Ascending aorta (tissue), 2 donors: ENCODE data around the gene DNAJC30. TPM values are rescaled to one million over a fixed set of nuclear protein-coding genes. Genes with fewer than 3 reads are reported as not detected.
A peak's percentile ranks its signal among the peaks of the same experiment; 100 is the strongest.

Experiments used
- DNase-seq, 2 donors: peaks; one replicate each; pipeline ENCODE4 v3.0.0-alpha.2; 2019; ENCODE audit warnings: low spot score in 2 of 2
- H3K27ac ChIP-seq, 2 donors: fragments of 200-600 bp; sonication (generic); one replicate each; pipeline ENCODE4 v1.5.1; 2016 to 2017; ENCODE audit warnings: mild to moderate bottlenecking in 1 of 2
- H3K27me3 ChIP-seq: fragments of 200-600 bp; sonication (generic); one replicate; pipeline ENCODE4 v1.5.1; 2017
- H3K36me3 ChIP-seq, 2 donors: fragments of 200-600 bp; sonication (generic); one replicate each; pipeline ENCODE4 v1.5.1; 2016
- H3K4me1 ChIP-seq, 2 donors: fragments of 200-600 bp; sonication (generic); one replicate each; pipeline ENCODE4 v1.5.1; 2016 to 2017; ENCODE audit warnings: mild to moderate bottlenecking in 1 of 2
- H3K4me3 ChIP-seq, 2 donors: fragments of 200-600 bp; sonication (generic); one replicate each; pipeline ENCODE4 v1.5.1; 2016 to 2017; ENCODE audit warnings: mild to moderate bottlenecking in 1 of 2
- H3K9me3 ChIP-seq, 2 donors: fragments of 200-600 bp; sonication (generic); one replicate each; pipeline ENCODE4 v1.5.1; 2016
- intact Hi-C: fragments of 100-400 bp; cut with DNase I; formaldehyde crosslinking; loops from one replicate; pipeline ENCODE4 v1.15.1; 2023
- total RNA-seq: library from RNA; depleted of rRNA; stranded (reverse); fragments of >200 nt; gene quantifications from one replicate; pipeline ENCODE4 v1.1.0, GENCODE V29; 2016
- TF ChIP-seq, protein P1 (sequence below), 3 experiments: fragments of 200-600 bp in 2 of 3; fragments of 450-650 bp in 1 of 3; sonication (generic) in 2 of 3; IDR thresholded peaks; one replicate each; pipeline ENCODE4 v1.5.1; 2016 to 2019; ENCODE audit warnings: antibody characterized with exemption in 3 of 3, mild to moderate bottlenecking in 1 of 3, moderate library complexity in 1 of 3

Gene DNAJC30
- total RNA-seq, 1 donor from 2014 or later, result 16.0 TPM

DNA sequence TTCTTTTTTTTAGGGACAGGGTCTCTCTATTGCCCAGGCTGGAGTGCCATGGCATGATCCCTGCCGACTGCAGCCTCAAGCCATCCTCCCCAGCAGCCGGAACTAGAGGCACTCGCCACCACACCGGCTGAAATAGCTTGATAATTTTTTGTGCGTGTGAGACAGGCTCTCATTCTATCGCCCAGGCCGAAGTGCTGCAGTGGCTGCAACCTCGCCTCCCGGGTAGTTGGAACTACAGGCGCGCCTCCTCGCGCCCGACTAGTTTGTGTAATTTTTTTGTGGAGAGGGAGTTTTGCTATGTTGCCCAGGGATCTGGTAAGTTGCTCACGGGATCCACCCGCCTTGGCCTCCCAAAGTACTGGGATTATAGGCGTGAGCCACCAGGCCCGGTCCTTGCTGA lies 2.1 kb upstream of the DNAJC30 start:
- H3K27me3 ChIP-seq, result no peaks in the 10 kb centered on the region
- no peaks in the 10 kb centered on the region for H3K9me3 ChIP-seq
- H3K27ac ChIP-seq, result no peak overlapping the region
- TF ChIP-seq, protein P1, sequence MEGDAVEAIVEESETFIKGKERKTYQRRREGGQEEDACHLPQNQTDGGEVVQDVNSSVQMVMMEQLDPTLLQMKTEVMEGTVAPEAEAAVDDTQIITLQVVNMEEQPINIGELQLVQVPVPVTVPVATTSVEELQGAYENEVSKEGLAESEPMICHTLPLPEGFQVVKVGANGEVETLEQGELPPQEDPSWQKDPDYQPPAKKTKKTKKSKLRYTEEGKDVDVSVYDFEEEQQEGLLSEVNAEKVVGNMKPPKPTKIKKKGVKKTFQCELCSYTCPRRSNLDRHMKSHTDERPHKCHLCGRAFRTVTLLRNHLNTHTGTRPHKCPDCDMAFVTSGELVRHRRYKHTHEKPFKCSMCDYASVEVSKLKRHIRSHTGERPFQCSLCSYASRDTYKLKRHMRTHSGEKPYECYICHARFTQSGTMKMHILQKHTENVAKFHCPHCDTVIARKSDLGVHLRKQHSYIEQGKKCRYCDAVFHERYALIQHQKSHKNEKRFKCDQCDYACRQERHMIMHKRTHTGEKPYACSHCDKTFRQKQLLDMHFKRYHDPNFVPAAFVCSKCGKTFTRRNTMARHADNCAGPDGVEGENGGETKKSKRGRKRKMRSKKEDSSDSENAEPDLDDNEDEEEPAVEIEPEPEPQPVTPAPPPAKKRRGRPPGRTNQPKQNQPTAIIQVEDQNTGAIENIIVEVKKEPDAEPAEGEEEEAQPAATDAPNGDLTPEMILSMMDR (IDR thresholded peaks at IDR 0.05), result no peak
- H3K4me1 ChIP-seq, result peaks cover 7 to 23% of the 10 kb centered on the region in 2 donors
- intact Hi-C loops, result no loop called here
- DNase-seq, result no peak
- H3K4me3 ChIP-seq, result no peak overlapping the region
- peaks cover 12 to 32% of the 10 kb centered on the region in 2 donors for H3K36me3 ChIP-seq

DNA sequence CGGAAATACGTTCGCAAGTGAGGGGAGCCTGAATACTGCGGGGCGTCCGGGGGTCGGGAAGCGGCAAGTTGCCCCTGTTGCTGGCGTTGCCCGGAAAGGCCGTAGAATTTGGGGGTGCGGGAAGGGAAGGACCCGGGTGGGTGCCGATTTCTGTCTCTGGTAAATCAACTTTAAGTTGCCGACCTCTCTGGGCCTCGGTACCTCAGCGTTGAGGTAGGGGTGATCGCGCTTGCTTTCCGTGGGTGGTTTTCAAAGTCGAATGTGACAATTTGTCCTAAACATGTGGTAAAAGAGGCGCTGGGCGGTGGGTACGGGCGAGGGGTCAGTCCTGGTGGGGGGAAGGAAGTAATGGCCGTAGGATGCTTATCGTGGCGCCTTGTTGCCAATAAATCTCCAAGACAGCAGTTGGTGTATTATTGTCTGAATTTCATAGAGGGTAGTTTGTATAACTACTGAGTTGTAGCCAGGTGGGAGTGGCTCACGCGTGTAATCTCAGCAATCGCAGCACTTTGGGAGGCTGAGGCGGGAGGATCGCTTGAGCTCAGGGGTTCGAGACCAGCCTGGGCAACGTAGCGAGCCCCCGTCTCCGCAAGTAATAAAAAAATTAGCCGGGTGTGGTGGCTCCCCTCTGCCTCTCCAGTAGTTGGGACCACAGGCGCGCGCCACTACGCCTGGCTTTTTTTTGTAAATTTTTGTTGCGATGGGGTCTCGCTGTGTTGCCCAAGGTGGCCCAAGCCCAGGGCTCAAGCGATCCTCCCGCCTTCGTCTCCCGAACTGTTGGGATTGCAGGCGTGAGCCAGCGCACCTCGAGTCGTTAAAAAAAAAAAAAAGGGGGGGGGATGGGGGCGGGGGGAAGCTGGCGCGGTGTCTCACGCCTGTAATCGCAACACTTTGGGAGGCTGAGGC lies 788 bp upstream of the DNAJC30 start:
- no peak for DNase-seq
- intact Hi-C loops, result loop anchor here (1.0 to 2.0 kb wide), 2 partner anchors 16 to 35 kb away; partner anchors contain the start of gene STX1A
- peaks cover 7 to 23% of the 10 kb centered on the region in 2 donors for H3K4me1 ChIP-seq
- no peaks in the 10 kb centered on the region for H3K27me3 ChIP-seq
- H3K27ac ChIP-seq, result peak overlapping the region; percentile 80 to 90
- H3K36me3 ChIP-seq, result peaks cover 14 to 28% of the 10 kb centered on the region in 2 donors
- peak overlapping the region; percentile 82 to 99 for H3K4me3 ChIP-seq
- TF ChIP-seq, protein P1 (IDR thresholded peaks at IDR 0.05), result no peak
- no peaks in the 10 kb centered on the region for H3K9me3 ChIP-seq

- peaks cover 7 to 23% of the 10 kb centered on the region in 2 donors for H3K4me1 ChIP-seq
- H3K27ac ChIP-seq, result peak overlapping the region; percentile 86 to 90
- peak overlapping the region; percentile 82 to 99 for H3K4me3 ChIP-seq
- intact Hi-C loops, result loop anchor here (1.0 to 2.0 kb wide), 2 partner anchors 14 to 36 kb away; partner anchors contain the start of gene STX1A
- no peaks in the 10 kb centered on the region for H3K9me3 ChIP-seq
- peaks cover 17 to 28% of the 10 kb centered on the region in 2 donors for H3K36me3 ChIP-seq
- no peak for DNase-seq
- no peaks in the 10 kb centered on the region for H3K27me3 ChIP-seq
- TF ChIP-seq, protein P1 (IDR thresholded peaks at IDR 0.05), result no peak
These were observed 553 bp downstream of the DNAJC30 start for GRCh38 chr7:73682745-73683055.

GRCh38 chr7:73681031-73681430 lies 2.2 kb downstream of the DNAJC30 start:
- peaks cover 14 to 19% of the 10 kb centered on the region in 2 donors for H3K36me3 ChIP-seq
- intact Hi-C loops, result no loop called here
- H3K9me3 ChIP-seq, result no peaks in the 10 kb centered on the region
- H3K27me3 ChIP-seq, result no peaks in the 10 kb centered on the region
- H3K4me1 ChIP-seq, result peaks cover 7 to 23% of the 10 kb centered on the region in 2 donors
- H3K4me3 ChIP-seq, result no peak overlapping the region
- TF ChIP-seq, protein P1 (IDR thresholded peaks at IDR 0.05), result no peak
- no peak for DNase-seq
- no peak overlapping the region for H3K27ac ChIP-seq

- Histone ChIP-seq H3K4me3 (no peak overlapping the region), H3K4me1 (peaks cover 7 to 23% of the 10 kb centered on the region in 2 donors), H3K27ac (no peak overlapping the region), H3K9me3 (no peaks in the 10 kb centered on the region), H3K27me3 (no peaks in the 10 kb centered on the region), H3K36me3 (peaks cover 14 to 19% of the 10 kb centered on the region in 2 donors)
- no peak for DNase-seq
- TF ChIP-seq, protein P1 (IDR thresholded peaks at IDR 0.05), result no peak
- intact Hi-C loops, result no loop called here
These were observed 2.8 kb downstream of the DNAJC30 start for GRCh38 chr7:73680501-73680900.
